Fibroblast of peridontal ligament (primary cell): Measurements from ENCODE around the gene SHB.
"Not testable (repeated sequence)": the region's sequence is repeated elsewhere in the genome, so short reads cannot be mapped to it uniquely, and the experiment has no call there.

Experiments used
- DNase-seq: peaks from one replicate; pipeline ENCODE4 v3.0.0-alpha.2; 2010; ENCODE audit errors: extremely low read depth

SHB gene

DNA sequence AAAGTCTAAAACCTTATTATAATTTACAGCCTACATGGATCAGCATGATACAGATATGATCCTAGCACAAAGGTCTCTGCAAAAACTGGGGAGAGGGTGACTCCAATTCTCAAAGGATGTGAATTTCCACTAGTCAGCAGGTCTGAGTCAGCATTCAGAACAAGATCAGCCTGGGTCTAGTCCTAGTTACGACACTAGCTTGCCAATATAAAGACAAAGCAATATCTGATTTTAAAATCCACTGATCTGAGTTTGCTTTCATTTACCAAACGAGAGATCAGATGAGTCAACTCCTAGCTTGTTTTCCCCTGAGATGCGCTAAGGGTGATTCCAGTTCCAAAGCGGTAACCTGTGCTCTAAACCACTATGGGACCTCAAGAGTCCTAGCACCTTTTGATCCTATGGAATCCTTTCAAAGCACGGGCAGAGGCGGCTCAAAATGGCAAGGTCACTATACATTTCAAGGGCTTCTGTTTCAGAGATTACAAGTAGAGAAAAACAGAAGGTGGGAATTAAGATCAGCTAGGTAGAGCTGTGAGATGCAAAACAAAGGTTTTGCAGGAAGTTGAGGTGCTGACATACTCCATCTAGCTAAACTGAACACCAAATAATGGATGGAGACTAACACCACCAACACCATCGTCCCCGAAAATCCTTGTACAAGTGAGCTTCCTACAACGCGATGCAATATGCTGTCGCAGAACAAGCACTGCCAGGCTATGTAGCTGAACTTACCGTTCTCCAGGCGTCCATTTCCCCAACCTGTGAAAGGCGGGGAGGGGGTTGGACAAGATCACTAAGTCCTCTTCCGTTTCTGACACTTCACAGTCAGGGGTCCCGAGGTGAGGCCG is 166.0 kb downstream of the SHB start:
- peak; percentile 54 for DNase-seq

GRCh38 chr9:37902131-37902530 is 166.9 kb downstream of the SHB start:
- no peak for DNase-seq

DNA sequence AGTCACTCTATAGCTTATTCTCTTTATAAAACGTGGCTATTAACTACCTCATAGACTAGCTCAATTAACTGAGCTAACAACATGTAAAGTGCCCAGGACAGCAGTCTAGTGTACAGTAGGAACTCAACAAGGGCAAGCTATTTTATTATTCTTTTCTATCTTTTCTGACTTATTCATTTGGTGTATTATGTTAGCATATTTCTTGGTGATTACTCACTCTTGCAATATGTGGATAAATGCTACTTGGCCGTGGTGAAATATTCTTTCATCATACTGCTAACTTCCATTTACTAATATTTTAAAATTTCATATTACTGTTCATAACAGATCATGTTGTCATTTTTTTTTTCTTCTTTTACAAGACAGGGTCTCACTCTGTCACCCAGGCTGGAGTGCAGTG is 170.0 kb downstream of the SHB start:
- DNase-seq: peak; percentile 78

GRCh38 chr9:37897665-37898064 is 171.4 kb downstream of the SHB start:
- DNase-seq: no peak

DNA sequence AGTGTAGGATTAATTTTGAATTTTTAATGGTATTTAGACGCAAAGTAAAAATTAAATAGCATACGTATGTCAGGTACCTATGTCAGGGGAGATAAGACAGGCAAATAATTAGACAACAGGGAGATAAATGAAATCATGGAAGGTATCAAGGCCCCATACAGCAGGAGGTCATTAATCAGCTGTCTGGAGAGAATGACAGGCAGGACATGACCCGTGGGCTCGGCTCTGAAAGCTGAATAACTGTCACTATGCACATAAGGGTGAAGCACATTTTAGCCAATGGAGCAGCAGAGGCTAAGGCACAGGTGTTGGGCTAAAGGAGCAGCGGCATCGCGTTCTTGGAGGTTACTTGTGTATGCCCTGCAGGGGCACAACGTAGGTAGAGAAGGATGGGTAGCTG is 177.0 kb downstream of the SHB start:
- no peak for DNase-seq

DNA sequence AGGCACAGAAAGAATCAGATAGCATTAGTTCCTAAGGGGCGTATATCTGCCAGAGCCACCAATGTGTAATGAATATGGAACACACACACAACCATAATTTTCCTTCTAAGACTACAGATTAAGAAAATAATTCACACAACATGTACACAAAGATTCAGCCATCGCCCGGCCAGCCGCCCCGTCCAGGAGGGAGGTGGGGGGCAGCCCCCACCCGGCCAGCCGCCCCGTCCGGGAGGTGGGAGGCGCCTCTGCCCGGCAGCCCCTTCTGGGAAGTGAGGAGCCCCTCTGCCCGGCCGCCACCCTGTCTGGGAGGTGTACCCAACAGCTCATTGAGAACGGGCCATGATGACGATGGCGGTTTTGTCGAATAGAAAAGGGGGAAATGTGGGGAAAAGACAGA is 178.0 kb downstream of the SHB start:
- DNase-seq: not testable (repeated sequence)

GRCh38 chr9:37889536-37889935 is 179.5 kb downstream of the SHB start:
- no peak for DNase-seq

- peak; percentile 12 for DNase-seq
Observed at GRCh38 chr9:37887977-37888583, 180.9 kb downstream of the SHB start.

GRCh38 chr9:37880916-37881479 is 188.0 kb downstream of the SHB start:
- no peak for DNase-seq

DNA sequence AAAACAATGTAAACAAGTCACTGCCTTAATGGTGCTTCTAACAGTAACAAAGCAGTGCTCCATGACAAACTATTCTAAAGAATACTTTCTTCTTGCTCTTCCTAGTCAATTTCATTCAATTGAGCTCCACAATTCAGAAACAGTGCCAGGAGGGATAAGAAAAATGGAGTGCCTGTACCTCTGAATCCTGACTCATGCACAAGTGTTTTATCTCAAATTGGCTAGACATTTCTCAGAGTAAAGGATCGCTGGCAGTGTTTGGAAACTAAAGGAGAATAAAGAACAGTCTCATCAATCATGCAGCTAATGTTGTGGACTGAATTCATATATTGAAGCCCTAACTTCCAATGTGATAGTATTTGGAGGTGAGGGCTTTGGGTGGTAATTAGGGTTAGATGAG is 192.7 kb downstream of the SHB start:
- no peak for DNase-seq

- DNase-seq: no peak
Observed at GRCh38 chr9:37873955-37874354, 195.1 kb downstream of the SHB start.

DNA sequence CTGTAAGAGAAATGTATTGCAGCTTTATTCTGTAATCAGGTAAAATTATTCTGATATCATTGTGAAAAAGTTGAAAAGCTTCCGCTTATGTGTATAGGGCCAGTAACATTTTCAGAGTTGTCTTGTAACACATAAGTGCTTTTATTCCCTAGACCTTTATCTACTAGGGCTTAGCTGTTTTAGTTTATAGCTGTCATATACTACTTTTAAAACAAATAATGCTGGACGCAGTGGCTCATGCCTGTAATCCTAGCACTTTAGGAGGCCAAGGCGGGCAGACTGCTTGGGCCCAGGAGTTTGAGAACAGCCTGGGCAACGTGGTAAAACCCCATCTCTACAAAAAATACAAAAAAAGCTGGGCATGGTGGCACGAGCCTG is 198.2 kb downstream of the SHB start:
- no peak for DNase-seq

DNA sequence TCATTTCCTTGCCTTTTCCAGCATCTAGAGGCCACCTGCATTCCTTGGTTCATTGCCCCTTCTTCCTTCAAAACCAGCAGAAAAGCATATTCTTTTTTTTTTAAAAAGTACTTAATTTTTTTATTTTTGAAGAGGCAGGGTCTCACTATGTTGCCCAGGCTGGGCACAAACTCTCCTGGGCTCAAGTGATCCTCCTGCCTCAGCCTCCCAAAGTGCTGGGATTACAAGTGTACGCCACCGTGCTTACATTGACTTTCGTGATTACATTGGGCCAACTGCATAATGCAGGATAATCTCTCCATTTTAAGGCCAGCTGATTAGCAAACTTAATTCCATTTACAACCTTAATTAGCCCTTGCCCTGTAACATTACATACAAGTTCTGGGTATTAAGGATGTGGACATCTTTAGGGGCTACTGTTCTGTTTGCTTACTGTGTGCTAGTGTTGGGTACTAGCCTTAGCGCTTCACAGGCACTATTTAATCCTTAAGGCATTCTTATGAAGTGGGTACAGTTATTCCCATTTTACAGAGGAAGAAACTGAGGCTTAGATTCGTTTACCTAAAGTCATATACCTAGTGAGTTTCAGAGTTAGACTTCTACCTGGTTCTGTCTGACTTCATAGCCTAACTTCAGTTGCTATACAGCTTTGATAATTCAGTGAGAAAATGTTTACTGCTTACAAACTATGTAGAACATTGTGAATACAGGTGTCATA is 198.8 kb downstream of the SHB start:
- no peak for DNase-seq
